HepG2 (cell line): ENCODE results near the gene RAP1A. TPM values are rescaled to one million over a fixed set of nuclear protein-coding genes. Genes with fewer than 3 reads are reported as not detected.

Experiments
- ASH2L ChIP-seq: fragments of 300-600, 200-600 bp; sonication (generic); IDR thresholded peaks from 2 replicates; pipeline ENCODE4 v1.7.0; 2017; ENCODE audit warnings: low read depth, mild to moderate bottlenecking, moderate library complexity, mixed read lengths, low read length; ENCODE audit not compliant: insufficient read length
- CBX1 ChIP-seq: IDR thresholded peaks from one replicate; pipeline ENCODE4 v1.6.1; 2016; ENCODE audit warnings: antibody characterized with exemption, low read depth
- CEBPG ChIP-seq: IDR thresholded peaks from 2 replicates; pipeline ENCODE4 v1.6.1; 2016
- DPF2 ChIP-seq: sonication (generic); formaldehyde crosslinking; IDR thresholded peaks from 2 replicates; pipeline ENCODE4 v1.4.0; 2020; ENCODE audit warnings: mild to moderate bottlenecking, low read depth, missing genetic modification reagents, borderline replicate concordance
- KAT8 ChIP-seq: IDR thresholded peaks from 2 replicates; pipeline ENCODE4 v1.6.1; 2016; ENCODE audit warnings: missing genetic modification reagents, missing compliant biosample characterization
- LCORL ChIP-seq, 2 experiments: fragments of 450-650 bp in 1 of 2; sonication (generic) in 1 of 2; formaldehyde crosslinking in 1 of 2; IDR thresholded peaks; 2 replicates each; pipeline versions ENCODE4 v1.5.0 to v1.6.1; 2017 to 2020; ENCODE audit warnings: antibody characterized with exemption in 1 of 2, missing genetic modification reagents in 1 of 2
- MAZ ChIP-seq, 2 experiments: sonication (generic) in 1 of 2; formaldehyde crosslinking in 1 of 2; IDR thresholded peaks; 2 replicates each; pipeline versions ENCODE4 v1.5.0 to v1.6.1; 2012 to 2020; ENCODE audit warnings: low read depth in 2 of 2, mild to moderate bottlenecking in 2 of 2, borderline replicate concordance in 1 of 2, improper control_type of control experiment in 1 of 2, low read length in 1 of 2, missing genetic modification reagents in 1 of 2, moderate library complexity in 1 of 2
- PITX1 ChIP-seq: sonication (generic); formaldehyde crosslinking; IDR thresholded peaks from 2 replicates; pipeline ENCODE4 v1.5.1; 2020; ENCODE audit warnings: mild to moderate bottlenecking, missing genetic modification reagents
- RFXAP ChIP-seq: sonication (generic); formaldehyde crosslinking; IDR thresholded peaks from 2 replicates; pipeline ENCODE4 v1.4.0; 2020; ENCODE audit warnings: missing genetic modification reagents, borderline replicate concordance
- SAP130 ChIP-seq: IDR thresholded peaks from 2 replicates; pipeline ENCODE4 v1.6.1; 2016; ENCODE audit warnings: low read depth
- SMC3 ChIP-seq: IDR thresholded peaks from 2 replicates; pipeline ENCODE4 v1.6.1; 2011; ENCODE audit warnings: low read length, improper control_type of control experiment
- XRCC5 ChIP-seq: fragments of 200-400 bp; formaldehyde crosslinking; optimal IDR thresholded peaks from 2 replicates; pipeline ENCODE3; 2017; ENCODE audit warnings: mild to moderate bottlenecking, low read length
- ZFP37 ChIP-seq: sonication (generic); formaldehyde crosslinking; IDR thresholded peaks from 2 replicates; pipeline ENCODE4 v1.4.0; 2020; ENCODE audit warnings: missing genetic modification reagents, borderline replicate concordance
- ZNF331 ChIP-seq: sonication (generic); formaldehyde crosslinking; IDR thresholded peaks from 2 replicates; pipeline ENCODE4 v1.4.0; 2020; ENCODE audit warnings: missing genetic modification reagents
- ZNF431 ChIP-seq: sonication (generic); formaldehyde crosslinking; IDR thresholded peaks from 2 replicates; pipeline ENCODE4 v1.9.0; 2022; ENCODE audit warnings: missing genetic modification reagents, low read depth, mild to moderate bottlenecking, borderline replicate concordance
- ZNF589 ChIP-seq: sonication (generic); formaldehyde crosslinking; conservative IDR thresholded peaks from 2 replicates; pipeline ENCODE4 v1.8.0; 2022; ENCODE audit warnings: mild to moderate bottlenecking, moderate library complexity, missing genetic modification reagents
- ZNF629 ChIP-seq: sonication (generic); formaldehyde crosslinking; conservative IDR thresholded peaks from 2 replicates; pipeline ENCODE4 v1.5.0; 2020; ENCODE audit warnings: missing genetic modification reagents
- polyA plus RNA-seq, 8 experiments: library from polyadenylated mRNA; depleted of rRNA in 3 of 8; stranded (reverse) in 7 of 8; unstranded in 1 of 8; fragments of >200 nt; fragmentation: Illumina TruSeq in 4 of 8; extraction: Trizol in 4 of 8; gene quantifications; 2 replicates each; pipeline versions ENCODE4 v1.2.1 to v1.2.3, GENCODE V29; 2011 to 2016; ENCODE audit warnings: low read depth in 4 of 8, missing spikeins in 1 of 8, mixed read lengths in 1 of 8; ENCODE audit not compliant: insufficient read depth in 1 of 8
- total RNA-seq, 5 experiments: library from RNA; depleted of rRNA; stranded (reverse); fragments of >200 nt; fragmentation: Illumina TruSeq; extraction: Trizol; gene quantifications; 2 replicates each; pipeline ENCODE4 v1.2.3, GENCODE V29; 2016; ENCODE audit warnings: low read depth in 1 of 5
- TF ChIP-seq, protein P1 (sequence below): sonication (generic); formaldehyde crosslinking; IDR thresholded peaks from 2 replicates; pipeline ENCODE4 v1.4.0; 2020; ENCODE audit warnings: missing genetic modification reagents, borderline replicate concordance
- TF ChIP-seq, protein P2 (sequence below): sonication (generic); formaldehyde crosslinking; IDR thresholded peaks from 2 replicates; pipeline ENCODE4 v1.4.0; 2020; ENCODE audit warnings: missing genetic modification reagents
- TF ChIP-seq, protein P3 (sequence below): sonication (generic); formaldehyde crosslinking; IDR thresholded peaks from 2 replicates; pipeline ENCODE4 v1.4.0; 2020; ENCODE audit warnings: missing genetic modification reagents

Gene RAP1A
- total and polyA plus RNA-seq, 2 of the 13 experiments (the other 11 are each of a cell fraction or from before 2014, with no cell fraction given): 19.0 to 20.7 TPM

DNA sequence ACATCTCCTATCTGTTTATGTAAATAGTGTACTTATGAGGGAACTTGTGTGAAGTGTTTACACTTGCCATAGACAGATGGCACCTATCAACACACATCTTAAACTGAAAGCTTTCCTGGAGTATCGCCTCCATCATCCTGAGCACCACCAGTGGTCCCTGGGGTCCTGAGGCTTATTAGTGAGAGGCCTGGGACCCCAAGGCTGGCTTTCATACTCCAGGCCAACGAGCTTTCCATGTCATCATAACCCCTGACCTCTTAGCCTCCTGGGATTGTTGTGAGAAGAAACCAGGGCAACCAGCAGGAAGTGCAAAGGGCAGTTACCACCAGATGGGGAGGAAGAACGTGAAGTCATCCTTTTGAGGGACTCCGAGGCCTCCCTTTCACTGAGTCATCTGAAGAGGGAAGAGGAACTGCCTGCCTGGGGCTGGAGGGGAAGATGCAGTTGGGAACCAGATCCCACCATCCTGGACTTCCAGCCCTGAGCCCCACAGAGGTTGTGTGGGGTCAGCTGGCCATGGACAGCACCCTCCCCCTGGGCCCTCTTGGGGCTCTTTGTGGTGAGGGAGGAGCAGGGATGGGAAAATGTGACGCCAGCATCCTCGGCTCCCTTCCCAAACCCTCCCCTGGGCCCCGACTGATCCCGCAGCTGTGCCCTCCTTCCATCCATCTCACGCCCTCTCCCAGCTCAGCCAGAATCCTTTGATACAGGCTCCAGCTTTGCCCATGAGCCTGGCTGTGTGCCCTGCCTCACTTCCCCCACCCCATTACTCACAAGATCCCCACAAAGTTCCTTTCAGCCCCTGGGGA lies 113.8 kb downstream of the RAP1A start (continued):
- TF ChIP-seq MAZ (IDR thresholded peaks at IDR 0.05; ENCODE audit: borderline replicate concordance, low read depth, low read length) (peak; percentile 25; the same call in 1 of the 2 replicates), MAZ (CRISPR knock-in tag; IDR thresholded peaks at IDR 0.05; ENCODE audit: low read depth) (no peak), ZNF431 (CRISPR knock-in tag) (no peak), ZNF589 (CRISPR knock-in tag) (no peak), ZNF629 (CRISPR knock-in tag) (no peak), LCORL (IDR thresholded peaks at IDR 0.05) (no peak), LCORL (CRISPR knock-in tag; IDR thresholded peaks at IDR 0.05) (no peak; the same call in 1 of the 2 replicates), CEBPG (CRISPR knock-in tag) (peak; percentile 59), SAP130 (peak; percentile 93), ZFP37 (CRISPR knock-in tag) (no peak), XRCC5 (peak; percentile 71), KAT8 (CRISPR knock-in tag) (peak; percentile 53), PITX1 (0 out of 2 replicates have a peak, but pooled peaks have one; percentile 34), DPF2 (CRISPR knock-in tag) (peak; percentile 64; the same call in 1 of the 2 replicates), SMC3 (0 out of 2 replicates have a peak, but pooled peaks have one; percentile 22), RFXAP (CRISPR knock-in tag) (no peak), ASH2L (peak; percentile 87), CBX1 (no peak), ZNF331 (peak; percentile 34; the same call in 1 of the 2 replicates)
- TF ChIP-seq, protein P1, sequence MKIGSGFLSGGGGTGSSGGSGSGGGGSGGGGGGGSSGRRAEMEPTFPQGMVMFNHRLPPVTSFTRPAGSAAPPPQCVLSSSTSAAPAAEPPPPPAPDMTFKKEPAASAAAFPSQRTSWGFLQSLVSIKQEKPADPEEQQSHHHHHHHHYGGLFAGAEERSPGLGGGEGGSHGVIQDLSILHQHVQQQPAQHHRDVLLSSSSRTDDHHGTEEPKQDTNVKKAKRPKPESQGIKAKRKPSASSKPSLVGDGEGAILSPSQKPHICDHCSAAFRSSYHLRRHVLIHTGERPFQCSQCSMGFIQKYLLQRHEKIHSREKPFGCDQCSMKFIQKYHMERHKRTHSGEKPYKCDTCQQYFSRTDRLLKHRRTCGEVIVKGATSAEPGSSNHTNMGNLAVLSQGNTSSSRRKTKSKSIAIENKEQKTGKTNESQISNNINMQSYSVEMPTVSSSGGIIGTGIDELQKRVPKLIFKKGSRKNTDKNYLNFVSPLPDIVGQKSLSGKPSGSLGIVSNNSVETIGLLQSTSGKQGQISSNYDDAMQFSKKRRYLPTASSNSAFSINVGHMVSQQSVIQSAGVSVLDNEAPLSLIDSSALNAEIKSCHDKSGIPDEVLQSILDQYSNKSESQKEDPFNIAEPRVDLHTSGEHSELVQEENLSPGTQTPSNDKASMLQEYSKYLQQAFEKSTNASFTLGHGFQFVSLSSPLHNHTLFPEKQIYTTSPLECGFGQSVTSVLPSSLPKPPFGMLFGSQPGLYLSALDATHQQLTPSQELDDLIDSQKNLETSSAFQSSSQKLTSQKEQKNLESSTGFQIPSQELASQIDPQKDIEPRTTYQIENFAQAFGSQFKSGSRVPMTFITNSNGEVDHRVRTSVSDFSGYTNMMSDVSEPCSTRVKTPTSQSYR: no peak
- TF ChIP-seq, protein P2, sequence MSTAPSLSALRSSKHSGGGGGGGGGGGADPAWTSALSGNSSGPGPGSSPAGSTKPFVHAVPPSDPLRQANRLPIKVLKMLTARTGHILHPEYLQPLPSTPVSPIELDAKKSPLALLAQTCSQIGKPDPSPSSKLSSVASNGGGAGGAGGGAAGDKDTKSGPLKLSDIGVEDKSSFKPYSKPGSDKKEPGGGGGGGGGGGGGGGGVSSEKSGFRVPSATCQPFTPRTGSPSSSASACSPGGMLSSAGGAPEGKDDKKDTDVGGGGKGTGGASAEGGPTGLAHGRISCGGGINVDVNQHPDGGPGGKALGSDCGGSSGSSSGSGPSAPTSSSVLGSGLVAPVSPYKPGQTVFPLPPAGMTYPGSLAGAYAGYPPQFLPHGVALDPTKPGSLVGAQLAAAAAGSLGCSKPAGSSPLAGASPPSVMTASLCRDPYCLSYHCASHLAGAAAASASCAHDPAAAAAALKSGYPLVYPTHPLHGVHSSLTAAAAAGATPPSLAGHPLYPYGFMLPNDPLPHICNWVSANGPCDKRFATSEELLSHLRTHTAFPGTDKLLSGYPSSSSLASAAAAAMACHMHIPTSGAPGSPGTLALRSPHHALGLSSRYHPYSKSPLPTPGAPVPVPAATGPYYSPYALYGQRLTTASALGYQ (CRISPR knock-in tag): no peak
- TF ChIP-seq, protein P3, sequence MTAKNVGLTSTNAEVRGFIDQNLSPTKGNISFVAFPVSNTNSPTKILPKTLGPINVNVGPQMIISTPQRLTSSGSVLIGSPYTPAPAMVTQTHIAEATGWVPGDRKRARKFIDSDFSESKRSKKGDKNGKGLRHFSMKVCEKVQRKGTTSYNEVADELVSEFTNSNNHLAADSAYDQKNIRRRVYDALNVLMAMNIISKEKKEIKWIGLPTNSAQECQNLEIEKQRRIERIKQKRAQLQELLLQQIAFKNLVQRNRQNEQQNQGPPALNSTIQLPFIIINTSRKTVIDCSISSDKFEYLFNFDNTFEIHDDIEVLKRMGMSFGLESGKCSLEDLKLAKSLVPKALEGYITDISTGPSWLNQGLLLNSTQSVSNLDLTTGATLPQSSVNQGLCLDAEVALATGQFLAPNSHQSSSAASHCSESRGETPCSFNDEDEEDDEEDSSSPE: 0 out of 2 replicates have a peak, but pooled peaks have one; percentile 7
